ENCODE data around the gene MECP2. TPM values are rescaled to one million over a fixed set of nuclear protein-coding genes. Genes with fewer than 3 reads are reported as not detected.

MECP2 gene
- polyA plus RNA-seq, 1 donor (not counting 4 experiments of a cell fraction or from before 2014, with no cell fraction given): 9.9 TPM

- Histone ChIP-seq H3K4me3 (ENCODE audit: control insufficient read depth in 2 of 3, extremely low read depth in 1 of 3, insufficient read depth in 2 of 3, low read depth in 1 of 3, low read length in 3 of 3) (peak overlapping the region; percentile 44 to 78 (median 71)), H3K27me3 (ENCODE audit: control insufficient read depth, extremely low read depth, insufficient read depth, low read length) (no peaks in the 10 kb centered on the region), H3K36me3 (ENCODE audit: control insufficient read depth in 2 of 2, extremely low read depth in 1 of 2, insufficient read depth in 2 of 2, low read length in 2 of 2) (no peaks in the 10 kb centered on the region), H3K4me1 (ENCODE audit: control insufficient read depth, extremely low read depth, insufficient read depth, low read length) (peaks cover 15% of the 10 kb centered on the region), H2AFZ (ENCODE audit: control insufficient read depth, low read length) (no peak overlapping the region), H3K9ac (ENCODE audit: control insufficient read depth, extremely low read depth, insufficient read depth, low read length) (peak overlapping the region; percentile 75), H3K4me2 (ENCODE audit: control insufficient read depth, extremely low read depth, insufficient read depth, low read depth, low read length) (peak overlapping the region; percentile 87), H4K20me1 (ENCODE audit: control insufficient read depth, extremely low read depth, insufficient read depth, low read length) (peaks cover 14% of the 10 kb centered on the region), H3K79me2 (ENCODE audit: control insufficient read depth, insufficient read depth, low read length) (peaks cover 46% of the 10 kb centered on the region), H3K9me1 (ENCODE audit: control insufficient read depth, extremely low read depth, insufficient read depth, low read length) (peaks cover 3% of the 10 kb centered on the region), H3K27ac (ENCODE audit: control insufficient read depth, insufficient read depth, low read length) (peak overlapping the region; percentile 56), H3K9me3 (ENCODE audit: control insufficient read depth, low read depth, low read length) (no peaks in the 10 kb centered on the region)
- dilution Hi-C loops (cut with MboI; ENCODE audit: extremely low pct_ligation_motif_present, low sequenced_read_pairs): no loop called here
- no peak for FAIRE-seq
- no peak for DNase-seq (ENCODE audit: low read depth, low spot score)
- TF ChIP-seq EZH2 (IDR thresholded peaks at IDR 0.05; ENCODE audit: low read length): no peak
These were observed 421 bp downstream of the MECP2 start for GRCh38 chrX:154097003-154097588.

GRCh38 chrX:154096140-154097002 lies 1.1 kb downstream of the MECP2 start:
- H3K4me1 ChIP-seq (ENCODE audit: control insufficient read depth, extremely low read depth, insufficient read depth, low read length): peaks cover 15% of the 10 kb centered on the region
- no peak for FAIRE-seq
- no peak overlapping the region for H2AFZ ChIP-seq (ENCODE audit: control insufficient read depth, low read length)
- peaks cover 52% of the 10 kb centered on the region for H3K79me2 ChIP-seq (ENCODE audit: control insufficient read depth, insufficient read depth, low read length)
- H4K20me1 ChIP-seq (ENCODE audit: control insufficient read depth, extremely low read depth, insufficient read depth, low read length): peaks cover 14% of the 10 kb centered on the region
- TF ChIP-seq CTCF (optimal IDR thresholded peaks at IDR 0.05 in 1 of 3, IDR thresholded peaks at IDR 0.05 in 1 of 3, conservative IDR thresholded peaks at IDR 0.05 in 1 of 3; ENCODE audit: extremely low read depth in 1 of 3, insufficient read depth in 2 of 3, low read length in 3 of 3) (no peak), EZH2 (IDR thresholded peaks at IDR 0.05; ENCODE audit: low read length) (no peak)
- no peaks in the 10 kb centered on the region for H3K36me3 ChIP-seq (ENCODE audit: control insufficient read depth in 2 of 2, extremely low read depth in 1 of 2, insufficient read depth in 2 of 2, low read length in 2 of 2)
- peak overlapping the region; percentile 56 for H3K27ac ChIP-seq (ENCODE audit: control insufficient read depth, insufficient read depth, low read length)
- H3K4me2 ChIP-seq (ENCODE audit: control insufficient read depth, extremely low read depth, insufficient read depth, low read depth, low read length): peak overlapping the region; percentile 87
- H3K9me3 ChIP-seq (ENCODE audit: control insufficient read depth, low read depth, low read length): no peaks in the 10 kb centered on the region
- H3K4me3 ChIP-seq (ENCODE audit: control insufficient read depth in 2 of 3, extremely low read depth in 1 of 3, insufficient read depth in 2 of 3, low read depth in 1 of 3, low read length in 3 of 3): peak overlapping the region; percentile 44 to 78 (median 71)
- peaks cover 3% of the 10 kb centered on the region for H3K9me1 ChIP-seq (ENCODE audit: control insufficient read depth, extremely low read depth, insufficient read depth, low read length)
- H3K27me3 ChIP-seq (ENCODE audit: control insufficient read depth, extremely low read depth, insufficient read depth, low read length): no peaks in the 10 kb centered on the region
- H3K9ac ChIP-seq (ENCODE audit: control insufficient read depth, extremely low read depth, insufficient read depth, low read length): peak overlapping the region; percentile 75
- dilution Hi-C loops (cut with MboI; ENCODE audit: extremely low pct_ligation_motif_present, low sequenced_read_pairs): no loop called here
- DNase-seq (ENCODE audit: low read depth, low spot score): no peak

Measured in keratinocyte (primary cell).